ENCODE results near the gene ENTPD6.

ENTPD6 gene

DNA sequence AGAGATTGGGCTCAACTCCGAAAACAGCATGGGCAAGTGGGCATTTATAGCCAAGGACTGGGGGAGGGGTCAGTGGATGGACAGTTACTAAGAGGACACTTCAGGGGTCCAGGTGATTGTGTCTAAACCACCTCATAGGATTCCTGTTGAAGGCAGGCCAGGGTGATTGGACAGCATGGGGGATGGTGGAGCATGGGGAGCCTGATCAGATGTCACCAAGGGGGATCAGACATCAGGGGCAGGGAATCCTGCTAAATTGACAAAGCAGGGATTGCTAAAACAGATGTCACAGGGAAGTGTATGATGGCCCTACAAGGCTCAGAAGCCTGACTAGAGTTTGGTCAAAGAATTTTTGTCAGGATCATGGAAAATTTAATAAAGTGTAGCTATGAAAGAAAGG lies 49.9 kb downstream of the ENTPD6 start:
- DNase-seq, result no peak

GRCh38 chr20:25246182-25246999 lies 50.9 kb downstream of the ENTPD6 start:
- no peak for DNase-seq

- DNase-seq, result peak in 1 of 2 donors; percentile 17
Measured at GRCh38 chr20:25247000-25247517, 51.5 kb downstream of the ENTPD6 start.

GRCh38 chr20:25247518-25247955 lies 52.0 kb downstream of the ENTPD6 start:
- peak in 1 of 2 donors; percentile 30 for DNase-seq

DNA sequence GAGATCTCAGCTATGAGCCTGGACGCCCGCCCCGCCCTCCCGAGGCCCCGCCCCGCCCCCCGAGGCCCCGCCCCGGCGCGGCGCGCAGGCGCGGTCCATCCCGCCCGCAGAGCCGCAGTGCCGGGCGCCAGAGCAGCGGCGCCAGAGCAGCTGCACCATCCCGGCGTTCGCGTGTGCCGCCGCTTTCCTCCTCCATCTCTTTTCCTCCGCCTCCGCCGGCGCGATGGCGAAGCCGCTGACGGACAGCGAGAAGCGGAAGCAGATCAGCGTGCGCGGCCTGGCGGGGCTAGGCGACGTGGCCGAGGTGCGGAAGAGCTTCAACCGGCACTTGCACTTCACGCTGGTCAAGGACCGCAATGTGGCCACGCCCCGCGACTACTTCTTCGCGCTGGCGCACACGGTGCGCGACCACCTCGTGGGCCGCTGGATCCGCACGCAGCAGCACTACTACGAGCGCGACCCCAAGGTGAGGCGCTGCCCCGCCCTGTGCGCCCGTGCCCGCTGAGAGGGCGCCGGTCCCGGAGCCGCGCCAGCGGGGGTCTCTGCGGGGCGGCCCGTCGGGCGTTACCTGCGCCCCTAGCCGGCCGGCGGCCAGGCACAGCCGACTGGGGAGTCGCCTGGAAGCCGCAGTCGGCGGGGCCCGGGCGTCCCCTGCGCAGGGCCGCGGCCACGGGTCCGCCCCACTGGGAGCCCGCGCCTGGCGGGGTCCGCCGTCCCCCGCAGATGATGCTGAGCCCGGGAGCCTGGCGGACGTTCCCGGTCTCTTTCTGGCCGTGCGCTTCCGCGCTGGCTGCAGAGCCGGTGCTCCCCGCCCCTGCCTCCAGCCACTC lies 52.7 kb downstream of the ENTPD6 start, which contains the start of gene PYGB:
PYGB (plus strand) TSS at position 130 of the 830 bp plus-strand sequence; CDS start at position 224, 94 bp downstream.
- peak; percentile 68 to 86 for DNase-seq

GRCh38 chr20:25248786-25249172 lies 53.3 kb downstream of the ENTPD6 start:
- no peak for DNase-seq

- no peak for DNase-seq
Measured at GRCh38 chr20:25249198-25249931, 53.9 kb downstream of the ENTPD6 start.

- no peak for DNase-seq
Measured at GRCh38 chr20:25250508-25250907, 55.0 kb downstream of the ENTPD6 start.

DNA sequence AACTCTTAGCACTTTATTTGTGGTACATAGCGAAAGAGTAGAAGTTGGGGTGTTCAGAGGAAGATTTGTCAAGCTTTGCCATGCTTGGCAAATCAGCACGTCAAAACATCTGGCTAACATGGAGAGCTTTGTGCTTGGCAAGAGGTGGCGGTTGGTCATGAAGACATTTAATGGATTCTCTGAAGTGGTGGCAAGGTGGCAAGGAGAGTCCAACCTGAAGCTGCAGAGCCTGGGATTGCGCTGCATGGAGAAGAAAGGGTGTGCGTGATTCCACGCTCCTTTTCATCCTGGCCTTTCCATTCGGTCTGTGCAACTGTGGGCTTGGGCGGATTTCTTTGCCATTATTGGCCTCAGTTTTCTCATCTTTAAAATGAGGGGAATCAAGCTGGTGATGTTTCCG lies 55.5 kb downstream of the ENTPD6 start:
- DNase-seq, result no peak

DNA sequence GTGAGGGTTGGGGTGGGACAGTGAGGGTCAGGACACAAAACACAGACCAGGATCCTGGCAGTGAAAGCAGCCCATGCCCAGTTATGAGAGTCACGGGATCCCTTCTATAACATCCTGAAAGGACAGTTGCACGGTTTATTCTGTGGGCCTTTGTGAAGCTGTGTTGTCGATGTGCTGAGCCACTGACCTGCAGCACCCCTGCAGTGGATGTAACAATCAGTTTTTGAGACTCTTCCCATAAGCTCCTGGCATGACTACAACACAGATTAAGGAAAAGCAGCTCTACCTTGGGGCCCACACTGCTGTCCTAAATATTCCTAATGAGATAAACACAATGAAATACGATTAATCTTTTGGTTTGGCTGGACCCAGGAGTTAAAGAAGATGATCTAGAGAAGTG lies 56.0 kb downstream of the ENTPD6 start:
- no peak for DNase-seq

DNA sequence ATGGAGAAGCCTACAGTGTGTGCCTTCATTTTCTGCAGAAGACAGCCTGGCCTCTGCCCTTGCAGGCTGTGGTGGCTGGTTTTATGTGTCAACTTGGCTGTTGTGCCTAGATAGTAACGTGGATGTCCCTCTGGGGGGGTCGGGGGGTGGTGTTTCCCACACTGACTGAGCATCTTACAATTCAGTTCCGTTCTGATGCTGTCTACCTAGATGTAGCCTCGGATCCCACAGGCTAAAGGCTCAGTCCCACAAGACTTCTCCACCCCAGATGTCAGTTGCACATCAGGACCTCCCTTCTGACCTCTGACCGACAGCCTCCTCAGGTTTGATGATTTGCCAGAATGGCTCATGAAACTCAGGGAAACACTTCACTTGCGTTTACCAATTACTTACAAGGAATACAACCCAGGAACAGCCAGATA lies 56.7 kb downstream of the ENTPD6 start:
- DNase-seq, result no peak

DNA sequence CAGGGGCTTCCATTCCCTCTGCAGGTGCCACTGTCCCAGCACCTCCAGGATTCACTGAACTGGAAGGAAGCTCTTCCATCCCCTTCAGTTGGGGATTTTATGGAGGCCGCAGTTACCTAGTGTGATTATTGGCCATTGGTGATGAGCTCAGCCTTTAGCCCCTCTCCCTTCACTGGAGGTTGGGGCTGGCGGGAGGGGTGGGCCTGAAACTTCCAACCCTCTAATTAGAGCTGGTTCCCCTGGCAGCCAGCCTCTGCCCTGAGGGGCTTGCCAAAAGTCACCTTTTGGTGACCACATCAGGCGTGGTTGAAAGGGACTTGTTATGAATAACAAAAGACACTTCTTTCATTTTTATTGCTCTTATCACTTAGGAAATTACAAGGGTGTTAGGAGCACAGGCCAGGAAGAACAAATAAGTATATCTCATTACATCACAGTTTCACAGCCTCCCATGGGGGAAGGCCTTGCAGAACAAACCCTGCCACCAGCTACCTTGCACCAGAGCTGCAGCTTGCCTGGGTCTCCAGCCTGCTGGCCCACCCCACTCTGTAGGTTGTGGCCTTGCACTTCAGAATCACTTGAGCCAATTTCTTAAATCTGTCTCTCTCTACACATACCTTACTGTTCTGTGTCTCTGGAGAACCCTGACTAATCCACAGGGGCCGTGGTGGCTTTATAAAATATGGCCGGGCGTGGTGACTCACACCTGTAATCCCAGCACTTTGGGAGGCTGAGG lies 57.3 kb downstream of the ENTPD6 start:
- no peak for DNase-seq

GRCh38 chr20:25253606-25254275 lies 58.2 kb downstream of the ENTPD6 start:
- no peak for DNase-seq

DNA sequence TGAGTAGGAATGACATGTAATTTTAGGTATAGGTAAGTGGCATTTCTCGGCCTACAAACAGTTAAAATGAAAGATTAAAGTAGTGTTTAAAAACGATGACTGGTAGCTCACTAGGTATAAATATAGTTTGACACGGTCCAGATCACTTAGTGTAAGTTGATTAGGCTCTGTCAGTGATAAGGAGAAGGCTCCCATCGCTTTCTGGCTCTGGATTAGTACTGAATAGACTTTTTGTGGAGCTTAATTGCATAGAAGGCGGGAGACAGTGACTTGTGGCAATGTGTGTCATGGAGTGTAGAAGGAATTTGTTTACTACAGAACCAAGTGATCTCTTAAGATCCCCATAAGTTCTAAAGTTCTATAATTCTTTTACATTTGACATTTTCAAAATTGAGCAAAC lies 59.1 kb downstream of the ENTPD6 start:
- no peak for DNase-seq

- no peak for DNase-seq
Measured at GRCh38 chr20:25254986-25255680, 59.6 kb downstream of the ENTPD6 start.

DNA sequence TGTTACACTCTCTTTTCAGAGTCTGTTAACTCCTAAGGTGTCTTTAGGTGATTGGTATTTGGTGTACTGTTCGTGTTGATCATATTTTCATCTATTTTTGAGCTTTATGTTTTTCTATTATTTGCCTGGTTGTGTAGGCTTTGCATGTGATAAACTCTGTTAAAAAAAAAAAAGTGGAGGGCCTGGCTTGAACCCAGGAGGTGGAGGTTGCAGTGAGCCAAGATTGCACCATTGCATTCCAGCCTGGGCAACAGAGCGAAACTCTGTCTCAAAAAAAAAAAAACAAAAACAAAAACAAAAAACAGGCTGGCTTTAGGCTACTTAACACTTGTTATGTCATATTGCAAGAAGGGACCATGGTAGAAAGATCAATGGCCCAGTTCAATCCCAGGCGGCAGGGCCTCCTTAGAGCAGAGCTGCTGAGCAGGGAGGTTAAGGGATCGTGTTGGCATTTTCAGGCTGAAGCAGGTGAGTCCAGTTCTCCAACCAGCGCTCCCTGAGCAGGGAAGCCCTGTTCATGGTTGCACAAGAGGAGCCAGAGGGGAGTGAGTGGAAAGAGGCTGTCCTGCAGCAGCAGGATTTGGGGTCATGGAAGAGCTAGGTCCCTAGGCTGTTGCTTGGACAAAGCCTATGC lies 60.8 kb downstream of the ENTPD6 start:
- no peak for DNase-seq

DNA sequence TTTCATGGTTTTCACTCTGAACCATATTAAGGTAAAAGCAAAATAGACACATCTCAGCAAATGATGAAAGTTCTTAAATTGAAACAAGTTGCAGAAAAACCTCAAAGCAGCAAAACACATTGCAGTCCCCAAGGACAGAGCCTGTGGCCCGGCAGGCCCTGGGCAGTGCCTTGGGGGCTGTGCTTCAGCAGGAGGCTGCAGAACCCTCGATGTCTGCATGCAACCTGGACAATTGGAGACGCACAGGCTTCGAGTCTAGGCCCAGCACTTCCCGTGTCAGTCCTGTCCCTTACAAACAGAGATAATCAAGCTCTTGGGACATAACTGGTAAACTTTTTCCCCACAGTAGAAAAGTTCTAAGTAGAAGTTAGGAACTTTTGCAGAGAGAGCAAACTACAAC lies 61.6 kb downstream of the ENTPD6 start:
- no peak for DNase-seq

DNA sequence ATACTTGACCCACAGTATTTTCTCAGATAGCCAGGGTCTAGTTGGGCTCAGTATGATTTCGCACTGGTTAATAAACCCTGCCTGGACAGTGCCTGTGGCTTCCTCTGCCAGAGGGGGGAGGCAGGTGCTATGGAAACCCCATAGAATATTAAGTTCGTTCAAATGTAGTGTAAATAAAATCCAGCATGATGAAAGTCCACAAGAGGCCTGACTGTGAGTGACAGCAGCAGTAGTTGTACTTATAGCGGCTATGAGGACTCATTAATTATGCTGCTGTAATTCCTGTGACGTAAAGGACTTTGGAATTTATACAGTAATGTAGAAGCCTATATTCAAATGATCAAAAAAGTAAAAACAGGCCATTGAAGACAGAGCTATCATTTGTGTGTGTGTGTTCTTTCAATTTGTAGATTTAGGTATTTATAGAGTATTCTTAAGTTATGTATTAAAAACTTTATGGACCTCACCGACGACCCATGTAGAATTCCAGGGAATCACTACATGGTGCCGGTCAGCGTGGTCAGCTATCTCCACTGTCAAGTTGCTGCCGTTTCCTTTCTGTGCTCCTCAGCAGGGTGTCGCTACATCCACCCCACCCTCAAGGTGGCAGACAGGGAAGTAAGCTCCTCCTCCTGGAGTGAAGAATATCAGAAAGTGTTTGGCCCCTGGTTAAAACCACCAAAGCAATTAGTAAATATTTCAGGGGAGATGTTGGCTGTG lies 62.4 kb downstream of the ENTPD6 start:
- no peak for DNase-seq

DNA sequence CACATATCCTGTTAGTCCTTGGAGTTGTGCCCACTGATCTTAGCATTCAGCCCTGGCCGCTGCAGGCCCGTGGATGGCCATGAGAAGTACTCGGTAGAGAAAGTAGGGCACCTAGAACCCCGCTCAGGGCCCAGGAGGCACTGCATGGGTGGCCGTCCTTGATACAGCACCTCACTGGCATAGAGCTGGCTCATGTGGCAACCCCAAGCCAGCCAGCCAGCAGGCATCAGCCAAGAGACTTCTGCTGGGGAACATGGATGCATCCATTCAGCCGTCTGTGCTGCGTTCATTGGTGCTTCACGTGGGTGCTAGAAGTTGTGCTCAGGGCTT lies 62.9 kb downstream of the ENTPD6 start:
- DNase-seq, result no peak

DNA sequence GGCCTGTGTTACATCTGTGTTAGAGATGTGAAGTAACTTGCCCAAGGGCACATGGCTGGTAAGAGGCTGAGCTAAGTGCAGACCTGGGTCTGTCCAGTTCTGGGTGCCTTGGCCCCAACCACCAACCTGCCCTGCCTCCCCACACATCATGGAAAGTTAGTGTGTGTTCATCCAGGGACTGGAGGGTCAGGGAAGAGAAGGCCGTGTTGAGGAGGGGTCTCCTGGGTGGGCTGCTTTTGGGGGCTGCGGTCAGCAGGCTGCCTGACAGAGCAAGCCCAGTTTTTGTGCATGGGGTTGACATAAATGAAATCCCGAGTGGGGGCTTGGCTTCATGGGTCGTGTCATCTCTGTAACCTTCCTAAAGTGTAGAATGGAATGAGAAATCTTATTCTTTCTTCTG lies 63.3 kb downstream of the ENTPD6 start:
- no peak for DNase-seq
